GM12892 (cell line): ENCODE results near the gene COL8A2.

ENCODE experiments used
- POLR2A ChIP-seq: IDR thresholded peaks from 2 replicates; pipeline ENCODE4 v1.6.1; 2011; ENCODE audit warnings: low read depth, low read length, control low read depth
- POLR2AphosphoS5 ChIP-seq: IDR thresholded peaks from 2 replicates; pipeline ENCODE4 v1.6.1; 2011; ENCODE audit warnings: low read depth, low read length, control low read depth
- TAF1 ChIP-seq: IDR thresholded peaks from 2 replicates; pipeline ENCODE4 v1.6.1; 2011; ENCODE audit warnings: low read depth, mild to moderate bottlenecking, control low read depth, low read length, borderline replicate concordance

GRCh38 chr1:36053978-36054377 is 71.0 kb downstream of the COL8A2 start:
- TF ChIP-seq POLR2A (no peak), TAF1 (no peak), POLR2AphosphoS5 (no peak)
